GM12878 (cell line): ENCODE results near the gene SYTL2. TPM values are rescaled to one million over a fixed set of nuclear protein-coding genes. Genes with fewer than 3 reads are reported as not detected.

Experiments used
- ATAC-seq: fragments of 200-7000 bp; cut with Tn5 transposase; 3 replicates; pipeline ENCODE4 v1.9.1; 2020; ENCODE audit warnings: mild to moderate bottlenecking, moderate library complexity
- BruUV-seq: library from RNA; stranded (reverse); fragments of 400-500 nt; replicated peaks from 2 replicates; lab custom pipeline; 2021; lab: Mats Ljungman, UMichigan
- CTCF ChIA-PET: fragments of 300-600 bp; sonication (Branson Sonifier 250); formaldehyde crosslinking; extraction: SDS; loops from one replicate; lab custom pipeline; 2021; ENCODE audit warnings: inconsistent platforms; lab: Yijun Ruan, JAX
- POLR2A ChIA-PET: fragments of 350-600 bp; formaldehyde crosslinking; extraction: SDS; loops from one replicate; lab custom pipeline; 2021; ENCODE audit warnings: inconsistent platforms; lab: Charles Lee
- RAD21 ChIA-PET: fragments of 300-600 bp; sonication (Branson Sonifier 250); formaldehyde crosslinking; loops from one replicate; lab custom pipeline; 2023; ENCODE audit warnings: antibody characterized with exemption; ENCODE audit not compliant: unreplicated experiment; lab: Charles Lee
- SMC1A ChIA-PET: fragments of 300-600 bp; sonication (Branson Sonifier 250); formaldehyde crosslinking; loops from one replicate; lab custom pipeline; 2023; ENCODE audit not compliant: unreplicated experiment, uncharacterized antibody; lab: Charles Lee
- DNase-seq: peaks from one replicate; pipeline ENCODE4 v3.0.0-alpha.2; 2011; ENCODE audit warnings: low read depth, low spot score
- FAIRE-seq: peaks from 3 replicates; lab custom pipeline; 2011; peaks lifted over from hg19 to GRCh38; lab: Jason Lieb, UNC
- H2AFZ ChIP-seq: 2 replicates; pipeline ENCODE4 v1.6.0; 2011; ENCODE audit warnings: low read depth, low read length, control low read depth; ENCODE audit not compliant: control insufficient read depth
- H3K27ac ChIP-seq: 2 replicates; pipeline ENCODE4 v1.5.1; 2011; ENCODE audit warnings: control low read depth; ENCODE audit not compliant: control insufficient read depth, insufficient read depth
- H3K27me3 ChIP-seq, 2 experiments: replicated peaks in 1 of 2; 2 replicates each; pipeline versions ENCODE4 v1.6.0 to v1.6.1; 2011; ENCODE audit warnings: low read length in 1 of 2; ENCODE audit not compliant: control insufficient read depth in 2 of 2, insufficient read depth in 2 of 2
- H3K36me3 ChIP-seq, 2 experiments: 2 replicates each; pipeline ENCODE4 v1.5.1; 2011; ENCODE audit warnings: low read length in 1 of 2; ENCODE audit not compliant: control insufficient read depth in 2 of 2, insufficient read depth in 2 of 2
- H3K4me1 ChIP-seq: 2 replicates; pipeline ENCODE4 v1.6.1; 2011; ENCODE audit warnings: mild to moderate bottlenecking, low read length, moderate library complexity, mixed read lengths; ENCODE audit not compliant: control insufficient read depth, insufficient read depth
- H3K4me2 ChIP-seq: 2 replicates; pipeline ENCODE4 v1.6.0; 2011; ENCODE audit warnings: control low read depth; ENCODE audit not compliant: control insufficient read depth, insufficient read depth
- H3K4me3 ChIP-seq: fragments of 200-600 bp; sonication (generic); 2 replicates; pipeline ENCODE4 v1.5.1; 2016
- H3K79me2 ChIP-seq: 2 replicates; pipeline ENCODE4 v1.6.0; 2011; ENCODE audit warnings: low read length; ENCODE audit not compliant: control insufficient read depth, insufficient read depth
- H3K9ac ChIP-seq: 2 replicates; pipeline ENCODE4 v1.8.0; 2011; ENCODE audit warnings: low read length, control low read depth, mixed read lengths; ENCODE audit not compliant: control insufficient read depth, insufficient read depth
- H3K9me3 ChIP-seq: replicated peaks from 3 replicates; pipeline ENCODE4 v1.5.1; 2011; ENCODE audit warnings: mild to moderate bottlenecking, low read length; ENCODE audit not compliant: control insufficient read depth, insufficient read depth
- H4K20me1 ChIP-seq: 2 replicates; pipeline ENCODE4 v1.6.0; 2011; ENCODE audit not compliant: control insufficient read depth, insufficient read depth
- BCL11A ChIP-seq: IDR thresholded peaks from 2 replicates; pipeline ENCODE4 v1.6.1; 2011; ENCODE audit warnings: low read depth, low read length
- CBX5 ChIP-seq: sonication (generic); IDR thresholded peaks from 2 replicates; pipeline ENCODE4 v1.6.1; 2016; ENCODE audit warnings: low read depth, moderate library complexity, mild to moderate bottlenecking, inconsistent platforms
- CEBPB ChIP-seq, 2 experiments: fragments of 150-350 bp in 1 of 2; IDR thresholded peaks; 2 replicates each; pipeline ENCODE4 v1.6.1; 2012 to 2014; ENCODE audit warnings: low read depth in 2 of 2, low read length in 2 of 2, borderline replicate concordance in 1 of 2, inconsistent platforms in 1 of 2
- HDAC2 ChIP-seq: fragments of 200-600 bp; sonication (generic); IDR thresholded peaks from 2 replicates; pipeline ENCODE4 v1.6.1; 2017
- HDAC6 ChIP-seq: fragments of 200-600 bp; sonication (generic); IDR thresholded peaks from one replicate; pipeline ENCODE4 v1.8.0; 2017; ENCODE audit warnings: antibody characterized with exemption; ENCODE audit not compliant: unreplicated experiment
- IRF5 ChIP-seq: fragments of 450-650 bp; IDR thresholded peaks from 2 replicates; pipeline ENCODE4 v1.6.1; 2017; ENCODE audit warnings: borderline replicate concordance
- NFXL1 ChIP-seq: fragments of 450-650 bp; IDR thresholded peaks from 2 replicates; pipeline ENCODE4 v1.6.1; 2017; ENCODE audit warnings: antibody characterized with exemption, mild to moderate bottlenecking, borderline replicate concordance
- SKIL ChIP-seq: fragments of 450-650 bp; IDR thresholded peaks from 2 replicates; pipeline ENCODE4 v1.6.1; 2017; ENCODE audit warnings: mild to moderate bottlenecking, low read depth, inconsistent platforms; ENCODE audit not compliant: poor library complexity, severe bottlenecking
- SPI1 ChIP-seq: IDR thresholded peaks from 2 replicates; pipeline ENCODE4 v1.6.1; 2011; ENCODE audit warnings: low read depth, mild to moderate bottlenecking, low read length, moderate library complexity, borderline replicate concordance; ENCODE audit not compliant: insufficient read depth
- YY1 ChIP-seq: IDR thresholded peaks from 2 replicates; pipeline ENCODE4 v1.6.1; 2011; ENCODE audit warnings: low read depth, mild to moderate bottlenecking, low read length
- ZNF24 ChIP-seq: fragments of 450-650 bp; IDR thresholded peaks from 2 replicates; pipeline ENCODE4 v1.6.1; 2017; ENCODE audit warnings: antibody characterized with exemption, mild to moderate bottlenecking
- WGBS: methylation state at CpG from one replicate; pipeline ENCODE4 v1.1.6; 2016; ENCODE audit warnings: low lambda C conversion rate; ENCODE audit not compliant: insufficient replicate concordance, insufficient coverage; ENCODE audit errors: missing lambda C conversion rate; 5-methylcytosine and 5-hydroxymethylcytosine counted together
- in situ Hi-C: fragments of 300-500 bp; cut with MboI; formaldehyde crosslinking; loops from 9 replicates; pipeline ENCODE4 v1.14.3; 2018; ENCODE audit warnings: mixed read lengths
- intact Hi-C: fragments of 100-400 bp; cut with micrococcal nuclease; formaldehyde crosslinking; loops from one replicate; pipeline ENCODE4 v1.14.2; 2022; ENCODE audit not compliant: unreplicated experiment
- polyA plus RNA-seq, 11 experiments: library from polyadenylated mRNA; depleted of rRNA in 4 of 11; unstranded in 6 of 11; stranded (reverse) in 5 of 11; fragments of >200 nt; fragmentation: Nextera tagmentation in 4 of 11; fragmentation: Illumina TruSeq in 1 of 11; extraction: Ambion mirVana in 4 of 11; extraction: Trizol in 1 of 11; gene quantifications; 1 replicate in 1 of 11; 2 replicates in 10 of 11; pipeline versions ENCODE4 v1.2.1 to v1.2.3, GENCODE V29; 2011 to 2016; ENCODE audit warnings: inconsistent platforms in 2 of 11, missing spikeins in 2 of 11, low read depth in 1 of 11
- total RNA-seq, 4 experiments: library from RNA; depleted of rRNA in 3 of 4; stranded (reverse); fragments of >200 nt in 3 of 4; fragmentation: Illumina TruSeq in 1 of 4; extraction: Trizol in 1 of 4; gene quantifications; 2 replicates each; pipeline versions ENCODE4 v1.2.1 to v1.2.3, GENCODE V29; 2013 to 2021

The SYTL2 gene
- total and polyA plus RNA-seq, 10 of the 15 experiments (the other 5 are each of a cell fraction or from before 2014, with no cell fraction given), result 0.02 to 1.4 (median 0.31) TPM; not detected in 2

GRCh38 chr11:85665733-85666132 lies 145.2 kb downstream of the SYTL2 start:
- TF ChIP-seq HDAC2 (no peak), BCL11A (no peak), HDAC6 (no peak), YY1 (no peak), ZNF24 (no peak), SKIL (no peak), NFXL1 (no peak), IRF5 (no peak), CBX5 (no peak), CEBPB (IDR thresholded peaks at IDR 0.05; ENCODE audit: borderline replicate concordance in 1 of 2, low read depth in 2 of 2, low read length in 2 of 2) (no peak), SPI1 (no peak)
- Histone ChIP-seq H3K79me2 (peaks cover 45% of the 10 kb centered on the region), H3K27me3 (no peaks in the 10 kb centered on the region), H3K4me2 (peak overlapping the region; percentile 82), H4K20me1 (peaks cover 10% of the 10 kb centered on the region; the same call in 1 of the 2 replicates), H2AFZ (peak overlapping the region; percentile 99), H3K4me3 (no peak overlapping the region; the same call in 1 of the 2 replicates), H3K27ac (no peak overlapping the region), H3K9ac (no peak overlapping the region), H3K9me3 (no peaks in the 10 kb centered on the region), H3K36me3 (peaks cover 0 to 8% of the 10 kb centered on the region in 2 experiments; a peak in 1 of 4 replicates), H3K4me1 (no peaks in the 10 kb centered on the region)
- no TSS peak for BruUV-seq
- in situ Hi-C loops, result no loop called here
- SMC1A ChIA-PET, result interaction anchor here (0.8 to 1.4 kb wide), 2 partner anchors 12 to 43 kb away, joined by 3 read pairs; no protein-coding TSS in a partner anchor
- CTCF ChIA-PET, result interaction anchor here (0.6 to 4.0 kb wide), 2 partner anchors 18 to 814 kb away, joined by 3 to 21 read pairs; partner anchors contain the start of gene TMEM126A
- FAIRE-seq (no peak), DNase-seq (no peak), ATAC-seq (no peak)
- POLR2A ChIA-PET, result interaction anchor here (1.7 kb wide), 1 partner anchor 29 kb away, joined by 4 read pairs; no protein-coding TSS in a partner anchor
- intact Hi-C loops, result loop anchor here (1.0 to 10.0 kb wide), 3 partner anchors 19 to 629 kb away; partner anchors contain the start of genes TMEM126A and TMEM126B
- RAD21 ChIA-PET, result no interaction called here
- WGBS, result 85% methylated on average over 5 of the region's 5 CpGs
